ENCODE measurements around the gene VPS39.

The VPS39 gene

DNA sequence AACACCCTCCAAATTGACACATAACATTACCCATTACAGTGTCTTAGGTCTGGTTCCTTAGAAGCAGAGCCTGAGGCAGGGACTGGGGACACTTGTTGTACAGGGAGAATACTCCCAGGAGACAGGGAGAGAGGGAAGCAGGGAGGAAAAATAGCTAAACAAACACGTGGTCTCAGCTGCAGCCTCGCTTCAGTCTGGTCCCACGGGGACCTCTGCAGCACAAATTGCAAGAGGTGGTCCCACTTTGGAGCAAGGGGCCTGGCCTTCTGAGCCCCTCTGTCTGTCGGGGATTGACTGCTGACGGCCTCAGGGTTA is 88.7 kb downstream of the VPS39 start:
- no peak for DNase-seq
- no peak overlapping the region for H3K4me3 ChIP-seq (ENCODE audit: low read length)
- H3K9me2 ChIP-seq (replicated peaks; ENCODE audit: insufficient read depth, low read length) = no peaks in the 10 kb centered on the region
- no peak overlapping the region for H2AFZ ChIP-seq (ENCODE audit: low read length)
- TF ChIP-seq, protein P1, sequence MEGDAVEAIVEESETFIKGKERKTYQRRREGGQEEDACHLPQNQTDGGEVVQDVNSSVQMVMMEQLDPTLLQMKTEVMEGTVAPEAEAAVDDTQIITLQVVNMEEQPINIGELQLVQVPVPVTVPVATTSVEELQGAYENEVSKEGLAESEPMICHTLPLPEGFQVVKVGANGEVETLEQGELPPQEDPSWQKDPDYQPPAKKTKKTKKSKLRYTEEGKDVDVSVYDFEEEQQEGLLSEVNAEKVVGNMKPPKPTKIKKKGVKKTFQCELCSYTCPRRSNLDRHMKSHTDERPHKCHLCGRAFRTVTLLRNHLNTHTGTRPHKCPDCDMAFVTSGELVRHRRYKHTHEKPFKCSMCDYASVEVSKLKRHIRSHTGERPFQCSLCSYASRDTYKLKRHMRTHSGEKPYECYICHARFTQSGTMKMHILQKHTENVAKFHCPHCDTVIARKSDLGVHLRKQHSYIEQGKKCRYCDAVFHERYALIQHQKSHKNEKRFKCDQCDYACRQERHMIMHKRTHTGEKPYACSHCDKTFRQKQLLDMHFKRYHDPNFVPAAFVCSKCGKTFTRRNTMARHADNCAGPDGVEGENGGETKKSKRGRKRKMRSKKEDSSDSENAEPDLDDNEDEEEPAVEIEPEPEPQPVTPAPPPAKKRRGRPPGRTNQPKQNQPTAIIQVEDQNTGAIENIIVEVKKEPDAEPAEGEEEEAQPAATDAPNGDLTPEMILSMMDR (IDR thresholded peaks at IDR 0.05; ENCODE audit: low read length) = no peak
- no peak for TF ChIP-seq EZH2 (optimal IDR thresholded peaks at IDR 0.05; ENCODE audit: low read depth, low read length)
- no peak for TF ChIP-seq EZH2phosphoT487 (IDR thresholded peaks at IDR 0.05; ENCODE audit: low read length)
- H3K27me3 ChIP-seq (replicated peaks; ENCODE audit: insufficient read depth, low read length) = no peaks in the 10 kb centered on the region
- no peak overlapping the region for H3K4me2 ChIP-seq (ENCODE audit: low read depth, low read length)
- H3F3A ChIP-seq (ENCODE audit: insufficient read depth, low read length) = no peaks in the 10 kb centered on the region
- H3K4me1 ChIP-seq (ENCODE audit: low read length) = no peaks in the 10 kb centered on the region
- H3K36me3 ChIP-seq (replicated peaks; ENCODE audit: insufficient read depth, low read length) = no peaks in the 10 kb centered on the region
- H3K27ac ChIP-seq (ENCODE audit: low read length) = no peak overlapping the region
- no peak overlapping the region for H3K9ac ChIP-seq (ENCODE audit: low read length)
- no peaks in the 10 kb centered on the region for H3K79me2 ChIP-seq (ENCODE audit: low read length)
- no peaks in the 10 kb centered on the region for H4K20me1 ChIP-seq (ENCODE audit: insufficient read depth, low read length)
- H3K9me3 ChIP-seq (replicated peaks; ENCODE audit: insufficient read depth, low read length) = no peaks in the 10 kb centered on the region

DNA sequence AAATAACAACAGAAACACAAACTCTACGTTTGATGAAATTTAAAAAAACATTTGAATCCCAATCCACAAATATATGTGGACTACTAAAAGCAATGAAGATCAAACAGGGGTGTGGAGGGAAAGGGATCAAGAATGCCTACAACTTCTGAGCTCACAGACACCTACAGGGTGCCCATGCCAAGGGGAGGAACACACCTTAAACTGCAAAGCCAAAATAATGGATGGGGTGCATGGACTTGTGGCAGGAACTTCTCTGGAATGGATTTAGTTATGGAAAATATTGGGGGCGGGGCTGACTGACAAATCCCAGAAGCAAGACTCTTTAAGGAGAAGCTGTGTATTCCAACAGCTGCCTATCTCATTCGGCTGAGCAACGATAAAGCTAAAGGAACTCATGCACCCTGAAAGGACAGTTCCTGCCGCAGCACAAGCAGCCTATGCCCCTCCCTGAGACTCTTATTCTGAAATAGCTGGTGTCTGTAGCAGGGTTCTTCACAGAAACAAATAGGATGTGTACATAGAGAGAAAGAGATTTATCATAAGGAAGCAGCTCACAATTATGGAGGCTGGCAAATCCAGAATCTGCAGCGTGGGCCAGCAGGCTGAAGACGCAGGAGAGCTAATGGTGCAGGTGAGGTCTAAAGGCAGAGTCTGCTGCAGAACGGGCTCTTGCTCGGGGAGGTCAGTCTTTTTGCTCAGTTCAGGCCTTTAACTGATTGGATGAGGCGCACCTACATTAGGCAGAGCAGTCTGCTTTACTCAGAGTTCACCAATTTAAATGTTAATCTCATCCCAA is 89.3 kb downstream of the VPS39 start:
- Histone ChIP-seq H3K9ac (ENCODE audit: low read length) (no peak overlapping the region), H3K4me1 (ENCODE audit: low read length) (no peaks in the 10 kb centered on the region), H2AFZ (ENCODE audit: low read length) (no peak overlapping the region), H3K36me3 (replicated peaks; ENCODE audit: insufficient read depth, low read length) (no peaks in the 10 kb centered on the region), H3K27ac (ENCODE audit: low read length) (no peak overlapping the region), H3K79me2 (ENCODE audit: low read length) (no peaks in the 10 kb centered on the region), H3K9me2 (replicated peaks; ENCODE audit: insufficient read depth, low read length) (no peaks in the 10 kb centered on the region), H3K4me3 (ENCODE audit: low read length) (no peak overlapping the region), H3K4me2 (ENCODE audit: low read depth, low read length) (no peak overlapping the region), H3K27me3 (replicated peaks; ENCODE audit: insufficient read depth, low read length) (no peaks in the 10 kb centered on the region), H4K20me1 (ENCODE audit: insufficient read depth, low read length) (no peaks in the 10 kb centered on the region), H3F3A (ENCODE audit: insufficient read depth, low read length) (no peaks in the 10 kb centered on the region), H3K9me3 (replicated peaks; ENCODE audit: insufficient read depth, low read length) (no peaks in the 10 kb centered on the region)
- TF ChIP-seq EZH2 (optimal IDR thresholded peaks at IDR 0.05; ENCODE audit: low read depth, low read length) (no peak), EZH2phosphoT487 (IDR thresholded peaks at IDR 0.05; ENCODE audit: low read length) (no peak)
- TF ChIP-seq, protein P1 (IDR thresholded peaks at IDR 0.05; ENCODE audit: low read length) = no peak
- peak; percentile 19 for DNase-seq

DNA sequence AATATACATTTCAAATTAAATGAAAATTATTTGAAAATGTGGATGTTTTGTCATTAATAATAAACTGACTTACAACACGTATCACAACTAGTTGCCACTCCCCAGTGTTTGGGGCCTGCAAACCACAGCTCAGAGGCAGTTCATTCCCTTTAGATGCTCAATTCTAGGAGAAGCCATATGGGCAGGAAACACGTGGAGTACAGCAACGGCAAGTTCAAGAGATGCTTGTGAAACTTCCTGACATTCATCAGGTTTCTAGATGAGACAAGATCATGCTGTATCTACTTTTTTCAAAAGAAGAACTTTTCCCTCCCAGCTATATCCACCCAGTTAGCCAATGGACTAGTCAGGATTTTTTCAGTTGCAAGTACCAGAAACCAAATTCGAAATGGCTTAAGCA is 96.2 kb downstream of the VPS39 start:
- H3F3A ChIP-seq (ENCODE audit: insufficient read depth, low read length) = no peaks in the 10 kb centered on the region
- no peak overlapping the region for H3K4me3 ChIP-seq (ENCODE audit: low read length)
- H3K4me2 ChIP-seq (ENCODE audit: low read depth, low read length) = 0 out of 2 replicates have a peak overlapping the region, but pooled peaks have one; percentile 13
- no peak overlapping the region for H3K27ac ChIP-seq (ENCODE audit: low read length)
- no peaks in the 10 kb centered on the region for H3K36me3 ChIP-seq (replicated peaks; ENCODE audit: insufficient read depth, low read length)
- no peaks in the 10 kb centered on the region for H3K9me3 ChIP-seq (replicated peaks; ENCODE audit: insufficient read depth, low read length)
- H3K9me2 ChIP-seq (replicated peaks; ENCODE audit: insufficient read depth, low read length) = no peaks in the 10 kb centered on the region
- no peaks in the 10 kb centered on the region for H3K79me2 ChIP-seq (ENCODE audit: low read length)
- H3K27me3 ChIP-seq (replicated peaks; ENCODE audit: insufficient read depth, low read length) = no peaks in the 10 kb centered on the region
- no peak overlapping the region for H2AFZ ChIP-seq (ENCODE audit: low read length)
- no peak overlapping the region for H3K9ac ChIP-seq (ENCODE audit: low read length)
- DNase-seq = peak; percentile 55
- peaks cover 6% of the 10 kb centered on the region; the same call in 1 of the 2 replicates for H3K4me1 ChIP-seq (ENCODE audit: low read length)
- TF ChIP-seq EZH2 (optimal IDR thresholded peaks at IDR 0.05; ENCODE audit: low read depth, low read length) (no peak), EZH2phosphoT487 (IDR thresholded peaks at IDR 0.05; ENCODE audit: low read length) (no peak)
- TF ChIP-seq, protein P1 (IDR thresholded peaks at IDR 0.05; ENCODE audit: low read length) = no peak
- no peaks in the 10 kb centered on the region for H4K20me1 ChIP-seq (ENCODE audit: insufficient read depth, low read length)

Measured in MM.1S (cell line).